Smooth muscle cell of the brain vasculature (primary cell): Measurements from ENCODE around the gene HINT2.
A peak's percentile ranks its signal among the peaks of the same experiment; 100 is the strongest.

Experiments used
- DNase-seq: peaks from one replicate; pipeline ENCODE4 v3.0.0-alpha.2; 2012; ENCODE audit warnings: low read depth, low spot score

Gene HINT2

GRCh38 chr9:35814841-35815543 is at the start of gene HINT2:
Gene HINT2 (minus strand): TSS chr9:35815042. CDS start chr9:35814979, 63 bp downstream.
- peak; percentile 95 for DNase-seq

- DNase-seq = no peak
Measured at GRCh38 chr9:35863583-35863982, 48.7 kb upstream of the HINT2 start.

GRCh38 chr9:35862328-35862727 is 47.5 kb upstream of the HINT2 start:
- no peak for DNase-seq

- no peak for DNase-seq
Measured at GRCh38 chr9:35861161-35861897, 46.5 kb upstream of the HINT2 start.

GRCh38 chr9:35859990-35860339 is 45.1 kb upstream of the HINT2 start:
- DNase-seq = no peak

- no peak for DNase-seq
Measured at GRCh38 chr9:35859310-35859989, 44.6 kb upstream of the HINT2 start.

GRCh38 chr9:35858458-35858857 is 43.6 kb upstream of the HINT2 start:
- no peak for DNase-seq

GRCh38 chr9:35856882-35857281 is 42.0 kb upstream of the HINT2 start:
- no peak for DNase-seq

- DNase-seq = no peak
Measured at GRCh38 chr9:35856206-35856605, 41.4 kb upstream of the HINT2 start.

- no peak for DNase-seq
Measured at GRCh38 chr9:35854091-35854762, 39.4 kb upstream of the HINT2 start.

GRCh38 chr9:35852876-35853865 is 38.3 kb upstream of the HINT2 start:
- no peak for DNase-seq

GRCh38 chr9:35852267-35852815 is 37.5 kb upstream of the HINT2 start:
- no peak for DNase-seq

- DNase-seq = no peak
Measured at GRCh38 chr9:35847792-35848572, 33.1 kb upstream of the HINT2 start.

GRCh38 chr9:35845824-35846771 is 31.3 kb upstream of the HINT2 start:
- DNase-seq = no peak

GRCh38 chr9:35844628-35845270 is 29.9 kb upstream of the HINT2 start:
- peak; percentile 41 for DNase-seq

GRCh38 chr9:35842795-35843194 is 28.0 kb upstream of the HINT2 start:
- no peak for DNase-seq

GRCh38 chr9:35842020-35842745 is 27.3 kb upstream of the HINT2 start:
- DNase-seq = no peak

- DNase-seq = no peak
Measured at GRCh38 chr9:35841645-35841900, 26.7 kb upstream of the HINT2 start.
